Trophoblast cell (in vitro differentiated cells and primary cell): ENCODE results near the gene CD79A.

Source experiments
- DNase-seq, 2 donors: peaks; one replicate each; pipeline ENCODE4 v3.0.0-alpha.2; 2016
- H2AFZ ChIP-seq: 2 replicates; pipeline ENCODE4 v1.6.1; 2013; ENCODE audit warnings: low read length, moderate library complexity, mild to moderate bottlenecking; ENCODE audit not compliant: insufficient read depth, poor library complexity
- H2AK5ac ChIP-seq: 2 replicates; pipeline ENCODE4 v1.6.1; 2013; ENCODE audit warnings: mild to moderate bottlenecking, low read length
- H2BK120ac ChIP-seq: 2 replicates; pipeline ENCODE4 v1.6.1; 2013; ENCODE audit warnings: low read length, mild to moderate bottlenecking, moderate library complexity; ENCODE audit not compliant: insufficient read depth, poor library complexity
- H2BK12ac ChIP-seq: 2 replicates; pipeline ENCODE4 v1.6.1; 2013; ENCODE audit warnings: mild to moderate bottlenecking, low read length, moderate library complexity
- H2BK5ac ChIP-seq: 2 replicates; pipeline ENCODE4 v1.6.1; 2013; ENCODE audit warnings: low read length, low read depth, moderate library complexity, mild to moderate bottlenecking; ENCODE audit not compliant: poor library complexity
- H3K14ac ChIP-seq: 2 replicates; pipeline ENCODE4 v1.6.1; 2013; ENCODE audit warnings: mild to moderate bottlenecking, low read length
- H3K18ac ChIP-seq: 2 replicates; pipeline ENCODE4 v1.6.1; 2013; ENCODE audit warnings: mild to moderate bottlenecking, low read length
- H3K23ac ChIP-seq: 2 replicates; pipeline ENCODE4 v1.6.1; 2013; ENCODE audit warnings: low read length
- H3K27ac ChIP-seq: 2 replicates; pipeline ENCODE4 v1.5.1; 2013; ENCODE audit warnings: low read depth, mild to moderate bottlenecking, inconsistent platforms, low read length, moderate library complexity
- H3K27me3 ChIP-seq: 2 replicates; pipeline ENCODE4 v1.6.1; 2013; ENCODE audit warnings: inconsistent platforms, mild to moderate bottlenecking, low read length, moderate library complexity; ENCODE audit not compliant: insufficient read depth
- H3K36me3 ChIP-seq, 2 experiments: 1 replicate in 1 of 2; 2 replicates in 1 of 2; pipeline ENCODE4 v1.6.1; 2013; ENCODE audit warnings: low read length in 2 of 2, mild to moderate bottlenecking in 2 of 2, moderate library complexity in 1 of 2; ENCODE audit not compliant: insufficient read depth in 2 of 2, control insufficient read depth in 1 of 2
- H3K4ac ChIP-seq: 2 replicates; pipeline ENCODE4 v1.6.1; 2013; ENCODE audit warnings: low read depth, mild to moderate bottlenecking, low read length, moderate library complexity
- H3K4me1 ChIP-seq, 2 experiments: 1 replicate in 1 of 2; 2 replicates in 1 of 2; pipeline ENCODE4 v1.6.1; 2013; ENCODE audit warnings: low read length in 2 of 2, mild to moderate bottlenecking in 2 of 2, moderate library complexity in 1 of 2; ENCODE audit not compliant: insufficient read depth in 2 of 2, control insufficient read depth in 1 of 2
- H3K4me2 ChIP-seq: 2 replicates; pipeline ENCODE4 v1.6.1; 2013; ENCODE audit warnings: inconsistent platforms, mild to moderate bottlenecking, low read length, moderate library complexity
- H3K4me3 ChIP-seq: 2 replicates; pipeline ENCODE4 v1.5.1; 2013; ENCODE audit warnings: mild to moderate bottlenecking, low read depth, low read length, inconsistent platforms
- H3K79me1 ChIP-seq: one replicate; pipeline ENCODE4 v1.6.1; 2013; ENCODE audit warnings: low read length
- H3K79me2 ChIP-seq: 2 replicates; pipeline ENCODE4 v1.6.1; 2013; ENCODE audit warnings: low read length, mild to moderate bottlenecking; ENCODE audit not compliant: control insufficient read depth, insufficient read depth, poor library complexity
- H3K9ac ChIP-seq: 2 replicates; pipeline ENCODE4 v1.6.1; 2013; ENCODE audit warnings: mild to moderate bottlenecking, low read length
- H3K9me3 ChIP-seq: 2 replicates; pipeline ENCODE4 v1.6.1; 2013; ENCODE audit warnings: low read depth, mild to moderate bottlenecking, control low read depth, inconsistent platforms, low read length; ENCODE audit not compliant: insufficient read depth
- H4K12ac ChIP-seq: 2 replicates; pipeline ENCODE4 v1.6.1; 2013; ENCODE audit warnings: low read depth, mild to moderate bottlenecking, low read length, moderate library complexity
- H4K8ac ChIP-seq: 2 replicates; pipeline ENCODE4 v1.6.1; 2013; ENCODE audit warnings: low read depth, mild to moderate bottlenecking, low read length, moderate library complexity
- H4K91ac ChIP-seq: one replicate; pipeline ENCODE4 v1.6.1; 2013; ENCODE audit warnings: low read depth, mild to moderate bottlenecking, low read length, moderate library complexity
- WGBS: extraction: QIAGEN DNeasy Blood & Tissue Kit; methylation state at CpG from one replicate; pipeline ENCODE4 v1.1.7; 2013; ENCODE audit warnings: missing lambda C conversion rate; ENCODE audit not compliant: insufficient read length, insufficient coverage; ENCODE audit errors: extremely low coverage; 5-methylcytosine and 5-hydroxymethylcytosine counted together

CD79A gene

DNA sequence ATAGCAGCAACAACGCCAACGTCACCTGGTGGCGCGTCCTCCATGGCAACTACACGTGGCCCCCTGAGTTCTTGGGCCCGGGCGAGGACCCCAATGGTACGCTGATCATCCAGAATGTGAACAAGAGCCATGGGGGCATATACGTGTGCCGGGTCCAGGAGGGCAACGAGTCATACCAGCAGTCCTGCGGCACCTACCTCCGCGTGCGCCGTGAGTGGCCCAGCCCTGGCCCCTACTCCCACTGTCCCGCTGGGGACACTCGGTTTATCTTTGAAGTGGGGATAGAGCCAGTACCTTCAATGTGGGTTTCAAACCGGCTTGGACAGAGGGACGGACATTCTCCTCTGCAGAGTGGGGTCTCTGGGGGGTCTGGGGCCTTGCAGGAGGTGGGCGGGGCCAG lies 2.0 kb downstream of the CD79A start:
- H3K9ac ChIP-seq = no peak overlapping the region
- H2AK5ac ChIP-seq = no peak overlapping the region
- no peak overlapping the region for H3K27ac ChIP-seq
- peaks cover 7% of the 10 kb centered on the region for H3K79me2 ChIP-seq
- H2BK120ac ChIP-seq = no peak overlapping the region
- H3K27me3 ChIP-seq = peaks cover 2% of the 10 kb centered on the region
- no peak overlapping the region for H3K18ac ChIP-seq
- H4K8ac ChIP-seq = no peak overlapping the region
- H3K4ac ChIP-seq = no peak overlapping the region
- no peak overlapping the region for H3K23ac ChIP-seq
- no peak overlapping the region for H3K4me2 ChIP-seq
- WGBS = no CpG with 5 or more reads among the region's 21 CpGs
- no peak overlapping the region for H4K12ac ChIP-seq
- peak overlapping the region; percentile 30 for H3K4me3 ChIP-seq
- no peaks in the 10 kb centered on the region for H3K9me3 ChIP-seq
- no peak overlapping the region for H2AFZ ChIP-seq
- no peaks in the 10 kb centered on the region for H3K36me3 ChIP-seq
- peaks cover 12% of the 10 kb centered on the region for H3K79me1 ChIP-seq
- no peaks in the 10 kb centered on the region for H3K4me1 ChIP-seq
- H4K91ac ChIP-seq = no peak overlapping the region
- no peak for DNase-seq
- H2BK12ac ChIP-seq = no peak overlapping the region
- no peak overlapping the region for H2BK5ac ChIP-seq
- no peak overlapping the region for H3K14ac ChIP-seq

- H3K79me1 ChIP-seq = peaks cover 15% of the 10 kb centered on the region
- H2AFZ ChIP-seq = no peak overlapping the region
- H3K27me3 ChIP-seq = peaks cover 2% of the 10 kb centered on the region
- no peak overlapping the region for H4K91ac ChIP-seq
- no peak overlapping the region for H2BK12ac ChIP-seq
- H3K4ac ChIP-seq = no peak overlapping the region
- no peak overlapping the region for H4K12ac ChIP-seq
- no peak overlapping the region for H2BK5ac ChIP-seq
- H3K9me3 ChIP-seq = no peaks in the 10 kb centered on the region
- H4K8ac ChIP-seq = no peak overlapping the region
- H2BK120ac ChIP-seq = no peak overlapping the region
- no peak for DNase-seq
- H2AK5ac ChIP-seq = no peak overlapping the region
- no peak overlapping the region for H3K23ac ChIP-seq
- H3K79me2 ChIP-seq = peaks cover 12% of the 10 kb centered on the region
- H3K18ac ChIP-seq = no peak overlapping the region
- peaks cover 2 to 3% of the 10 kb centered on the region in 2 experiments for H3K4me1 ChIP-seq
- no peak overlapping the region for H3K4me2 ChIP-seq
- H3K9ac ChIP-seq = no peak overlapping the region
- no peaks in the 10 kb centered on the region for H3K36me3 ChIP-seq
- no peak overlapping the region for H3K27ac ChIP-seq
- WGBS = no CpG with 5 or more reads among the region's 7 CpGs
- H3K14ac ChIP-seq = no peak overlapping the region
- H3K4me3 ChIP-seq = no peak overlapping the region
These were observed 2.7 kb downstream of the CD79A start for GRCh38 chr19:41879670-41880328.

DNA sequence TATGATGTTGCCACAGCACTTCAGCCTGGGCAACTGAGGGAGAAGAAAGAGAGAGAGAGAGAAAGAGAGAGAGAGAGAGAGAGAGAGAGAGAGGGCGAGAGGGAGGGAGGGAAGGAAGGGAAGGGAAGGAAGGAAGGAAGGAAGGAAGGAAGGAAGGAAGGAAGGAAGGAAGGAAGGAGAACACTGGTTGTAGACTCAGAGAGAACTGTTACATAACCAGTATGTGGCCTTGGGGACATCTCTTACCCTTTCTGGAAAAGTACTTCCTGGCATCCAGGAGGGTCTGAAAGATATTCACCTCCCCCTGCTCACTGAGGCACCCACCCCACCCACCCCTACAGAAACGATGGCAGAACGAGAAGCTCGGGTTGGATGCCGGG lies 3.2 kb downstream of the CD79A start:
- H2AFZ ChIP-seq = no peak overlapping the region
- H3K4ac ChIP-seq = no peak overlapping the region
- H2BK12ac ChIP-seq = no peak overlapping the region
- H3K9ac ChIP-seq = no peak overlapping the region
- no peak overlapping the region for H2BK5ac ChIP-seq
- H4K12ac ChIP-seq = no peak overlapping the region
- H4K91ac ChIP-seq = no peak overlapping the region
- no CpG with 5 or more reads among the region's 5 CpGs for WGBS
- no peak overlapping the region for H2AK5ac ChIP-seq
- no peaks in the 10 kb centered on the region for H3K36me3 ChIP-seq
- H3K27ac ChIP-seq = no peak overlapping the region
- no peaks in the 10 kb centered on the region for H3K9me3 ChIP-seq
- no peak overlapping the region for H3K18ac ChIP-seq
- no peak overlapping the region for H2BK120ac ChIP-seq
- H3K14ac ChIP-seq = no peak overlapping the region
- H3K27me3 ChIP-seq = peaks cover 2% of the 10 kb centered on the region
- no peak overlapping the region for H4K8ac ChIP-seq
- no peak for DNase-seq
- H3K4me1 ChIP-seq = peaks cover 4 to 6% of the 10 kb centered on the region in 2 experiments
- no peak overlapping the region for H3K4me2 ChIP-seq
- H3K79me2 ChIP-seq = peaks cover 12% of the 10 kb centered on the region
- no peak overlapping the region for H3K23ac ChIP-seq
- no peak overlapping the region for H3K4me3 ChIP-seq
- peaks cover 15% of the 10 kb centered on the region for H3K79me1 ChIP-seq

DNA sequence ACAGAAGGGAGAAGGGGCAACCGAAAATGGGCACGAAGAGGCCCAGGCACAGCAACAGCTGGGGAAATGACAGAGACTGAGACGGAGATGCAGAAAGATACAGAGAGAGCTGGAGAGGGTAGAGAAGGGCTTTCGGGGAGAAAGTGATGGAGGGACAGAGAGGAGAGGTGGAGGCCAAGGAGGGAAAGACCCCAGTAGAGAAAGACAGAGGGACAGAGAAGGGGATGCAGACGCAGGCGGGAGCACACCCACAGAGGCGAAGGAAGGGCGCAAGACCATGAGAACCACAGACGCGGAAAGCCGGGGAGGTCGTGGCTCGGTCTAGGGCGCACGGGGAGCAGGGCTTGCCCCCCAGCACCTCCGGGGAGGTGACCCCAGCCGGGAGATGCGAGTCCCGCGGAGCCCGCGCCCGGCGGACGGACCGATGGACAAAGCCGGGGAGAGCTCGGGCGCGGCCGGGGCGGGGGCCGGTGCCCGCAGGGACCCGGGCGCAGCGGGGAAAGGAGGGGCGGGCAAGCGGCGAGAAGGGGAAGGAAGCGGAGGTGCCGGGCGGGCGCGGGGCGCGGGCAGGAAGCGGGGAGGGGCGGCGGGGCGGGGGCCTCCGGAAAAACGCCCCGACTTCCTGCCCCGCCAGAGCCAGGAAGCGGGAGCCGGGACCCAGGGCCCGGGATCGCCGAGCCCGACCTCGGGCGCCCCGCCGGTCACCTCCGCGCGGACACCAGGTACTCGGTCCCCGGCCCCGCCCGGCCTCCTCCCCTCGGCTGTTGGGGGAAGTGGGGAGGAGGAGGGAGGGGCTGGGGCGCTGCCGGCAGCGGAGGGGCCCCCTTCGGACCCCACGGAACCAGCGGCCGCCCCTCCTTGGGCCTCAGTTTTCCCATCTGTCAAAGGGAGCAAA lies 5.7 kb downstream of the CD79A start, which contains the start of gene ARHGEF1:
Gene ARHGEF1 (plus strand): TSS at position 617 of the 895 bp plus-strand sequence. CDS start 4,899 bp downstream, outside the sequence.
- no peaks in the 10 kb centered on the region for H3K9me3 ChIP-seq
- H4K8ac ChIP-seq = peak within 1 kb of the TSS; percentile 98
- no CpG with 5 or more reads among the region's 80 CpGs for WGBS
- peak within 1 kb of the TSS; percentile 83 for H3K4ac ChIP-seq
- H3K27me3 ChIP-seq = peaks cover 2% of the 10 kb centered on the region
- H2BK12ac ChIP-seq = peak within 1 kb of the TSS; percentile 62
- peak within 1 kb of the TSS; percentile 89 for H2BK120ac ChIP-seq
- DNase-seq = no peak
- H3K4me1 ChIP-seq = peaks cover 13 to 15% of the 10 kb centered on the region in 2 experiments
- no peaks in the 10 kb centered on the region for H3K36me3 ChIP-seq
- H2AFZ ChIP-seq = peak within 1 kb of the TSS; percentile 97
- peak within 1 kb of the TSS; percentile 98 for H3K14ac ChIP-seq
- H3K18ac ChIP-seq = peak within 1 kb of the TSS; percentile 94
- peak within 1 kb of the TSS; percentile 87 for H3K9ac ChIP-seq
- H2AK5ac ChIP-seq = peak within 1 kb of the TSS; percentile 88
- peak within 1 kb of the TSS; percentile 39 for H2BK5ac ChIP-seq
- H3K23ac ChIP-seq = no peak within 1 kb of the TSS
- peak within 1 kb of the TSS; percentile 85 for H3K4me3 ChIP-seq
- H3K4me2 ChIP-seq = peak within 1 kb of the TSS; percentile 95
- H4K12ac ChIP-seq = peak within 1 kb of the TSS; percentile 100
- H4K91ac ChIP-seq = peak within 1 kb of the TSS; percentile 97
- H3K79me1 ChIP-seq = peaks cover 19% of the 10 kb centered on the region
- H3K79me2 ChIP-seq = peaks cover 12% of the 10 kb centered on the region
- H3K27ac ChIP-seq = no peak within 1 kb of the TSS
